ENCODE measurements around the gene PCLO.
"Not testable (repeated sequence)": the region's sequence is repeated elsewhere in the genome, so short reads cannot be mapped to it uniquely, and the experiment has no call there.

The PCLO gene

DNA sequence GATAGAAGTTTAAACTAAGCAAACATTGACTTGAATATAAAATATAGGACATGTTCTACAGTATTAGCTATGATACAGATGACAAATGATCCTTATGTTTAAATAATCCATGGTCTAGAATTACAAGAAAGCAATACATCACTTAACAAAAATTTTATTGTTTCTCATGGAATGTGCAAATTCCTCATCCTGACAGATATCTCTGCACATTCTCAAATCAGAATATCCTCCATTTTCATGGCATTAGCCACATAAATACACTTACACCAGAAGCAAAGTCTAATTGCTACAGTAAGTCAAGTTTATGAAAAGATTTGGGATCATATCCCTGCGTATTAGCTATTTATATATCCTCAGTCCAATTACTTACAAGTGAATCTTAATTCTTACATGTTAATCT is 57.6 kb downstream of the PCLO start:
- no peak for DNase-seq (ENCODE audit: low read depth)
- no peak overlapping the region for H3K4me3 ChIP-seq (ENCODE audit: control insufficient read depth, low read depth, low read length)
- TF ChIP-seq, protein P1, sequence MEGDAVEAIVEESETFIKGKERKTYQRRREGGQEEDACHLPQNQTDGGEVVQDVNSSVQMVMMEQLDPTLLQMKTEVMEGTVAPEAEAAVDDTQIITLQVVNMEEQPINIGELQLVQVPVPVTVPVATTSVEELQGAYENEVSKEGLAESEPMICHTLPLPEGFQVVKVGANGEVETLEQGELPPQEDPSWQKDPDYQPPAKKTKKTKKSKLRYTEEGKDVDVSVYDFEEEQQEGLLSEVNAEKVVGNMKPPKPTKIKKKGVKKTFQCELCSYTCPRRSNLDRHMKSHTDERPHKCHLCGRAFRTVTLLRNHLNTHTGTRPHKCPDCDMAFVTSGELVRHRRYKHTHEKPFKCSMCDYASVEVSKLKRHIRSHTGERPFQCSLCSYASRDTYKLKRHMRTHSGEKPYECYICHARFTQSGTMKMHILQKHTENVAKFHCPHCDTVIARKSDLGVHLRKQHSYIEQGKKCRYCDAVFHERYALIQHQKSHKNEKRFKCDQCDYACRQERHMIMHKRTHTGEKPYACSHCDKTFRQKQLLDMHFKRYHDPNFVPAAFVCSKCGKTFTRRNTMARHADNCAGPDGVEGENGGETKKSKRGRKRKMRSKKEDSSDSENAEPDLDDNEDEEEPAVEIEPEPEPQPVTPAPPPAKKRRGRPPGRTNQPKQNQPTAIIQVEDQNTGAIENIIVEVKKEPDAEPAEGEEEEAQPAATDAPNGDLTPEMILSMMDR (IDR thresholded peaks at IDR 0.05; ENCODE audit: control insufficient read depth, insufficient read depth, low read depth, low read length, missing control alignments), result no peak

DNA sequence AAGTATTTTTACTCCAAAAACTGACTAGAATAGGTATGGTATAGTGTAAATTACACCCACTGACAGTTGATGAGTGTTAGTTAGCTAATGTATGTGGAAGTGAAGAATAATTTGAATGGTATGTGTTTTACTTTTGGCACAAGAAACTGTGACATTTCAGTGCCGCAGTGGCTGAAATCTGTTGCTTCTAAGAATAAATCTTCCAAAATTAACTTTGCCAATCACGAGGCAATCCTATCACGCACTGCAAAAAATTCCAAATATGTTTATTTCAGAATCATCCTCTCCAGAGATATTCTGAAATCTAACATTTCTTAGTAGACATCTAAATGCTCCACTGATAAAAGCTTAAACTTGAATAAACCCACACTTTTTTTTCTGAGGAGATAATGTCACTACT is 61.2 kb downstream of the PCLO start:
- TF ChIP-seq, protein P1 (IDR thresholded peaks at IDR 0.05; ENCODE audit: control insufficient read depth, insufficient read depth, low read depth, low read length, missing control alignments), result no peak
- H3K4me3 ChIP-seq (ENCODE audit: control insufficient read depth, low read depth, low read length), result no peak overlapping the region
- no peak for DNase-seq (ENCODE audit: low read depth)

DNA sequence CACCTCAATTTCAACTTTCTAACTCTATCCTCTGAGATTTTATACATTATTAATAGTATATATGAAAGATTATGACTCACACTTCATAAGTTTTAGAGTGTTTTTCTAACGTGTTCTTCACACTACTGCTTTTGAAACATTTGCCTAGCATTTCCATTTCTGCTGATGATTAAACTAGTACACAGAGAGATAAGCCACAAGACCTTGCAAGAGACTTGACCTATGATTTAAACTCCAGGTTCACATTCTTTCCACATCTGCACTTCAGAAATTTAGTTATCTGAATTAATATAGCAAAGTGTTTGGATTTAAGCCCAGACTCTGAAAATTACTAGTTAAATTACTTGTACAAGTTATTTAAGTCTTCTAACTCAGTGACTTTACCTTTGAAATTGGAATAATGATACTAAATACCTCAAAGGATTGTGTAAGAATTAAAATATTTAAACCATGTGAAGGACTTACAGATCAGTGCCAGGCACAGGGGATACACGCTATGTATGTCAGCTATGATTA is 66.6 kb downstream of the PCLO start:
- no peak overlapping the region for H3K4me3 ChIP-seq (ENCODE audit: control insufficient read depth, low read depth, low read length)
- DNase-seq (ENCODE audit: low read depth), result no peak
- TF ChIP-seq, protein P1 (IDR thresholded peaks at IDR 0.05; ENCODE audit: control insufficient read depth, insufficient read depth, low read depth, low read length, missing control alignments), result no peak

DNA sequence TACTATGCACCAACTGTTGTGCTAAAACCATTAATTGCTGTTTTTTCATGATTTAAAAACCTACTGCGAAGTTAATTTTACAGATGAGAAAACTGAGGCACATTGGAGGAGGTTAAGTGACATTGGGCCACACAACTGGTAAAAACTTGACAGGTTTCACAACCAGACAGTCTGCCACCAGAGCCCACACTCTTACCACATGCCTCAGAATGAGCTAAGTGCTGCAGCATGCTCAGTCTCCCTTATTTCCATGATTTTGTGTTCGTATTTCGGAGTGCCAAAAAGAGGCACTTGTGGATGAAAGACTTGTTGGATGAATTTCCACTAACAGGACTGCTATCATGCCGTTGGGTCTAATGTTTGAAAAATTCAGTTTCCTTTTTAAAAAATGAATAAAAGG is 77.4 kb downstream of the PCLO start:
- no peak overlapping the region for H3K4me3 ChIP-seq (ENCODE audit: control insufficient read depth, low read depth, low read length)
- no peak for DNase-seq (ENCODE audit: low read depth)
- TF ChIP-seq, protein P1 (IDR thresholded peaks at IDR 0.05; ENCODE audit: control insufficient read depth, insufficient read depth, low read depth, low read length, missing control alignments), result no peak

DNA sequence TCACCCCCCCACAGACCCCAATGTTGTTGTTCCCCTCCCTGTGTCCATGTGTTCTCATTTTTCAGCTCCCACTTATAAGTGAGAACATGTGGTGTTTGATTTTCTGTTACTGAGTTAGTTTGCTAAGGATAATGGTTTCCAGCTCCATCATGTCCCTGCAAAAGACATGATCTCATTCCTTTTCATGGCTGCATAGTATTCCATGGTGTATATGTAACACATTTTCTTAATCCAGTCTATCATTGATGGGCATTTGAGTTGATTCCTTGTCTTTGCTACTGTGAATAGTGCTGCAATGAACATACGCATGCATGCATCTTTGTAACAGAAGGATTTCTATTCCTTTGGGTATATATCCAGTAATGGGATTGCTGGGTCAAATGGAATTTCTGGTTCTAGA is 82.8 kb downstream of the PCLO start:
- not testable (repeated sequence) for DNase-seq (ENCODE audit: low read depth); H3K4me3 ChIP-seq (ENCODE audit: control insufficient read depth, low read depth, low read length)

DNA sequence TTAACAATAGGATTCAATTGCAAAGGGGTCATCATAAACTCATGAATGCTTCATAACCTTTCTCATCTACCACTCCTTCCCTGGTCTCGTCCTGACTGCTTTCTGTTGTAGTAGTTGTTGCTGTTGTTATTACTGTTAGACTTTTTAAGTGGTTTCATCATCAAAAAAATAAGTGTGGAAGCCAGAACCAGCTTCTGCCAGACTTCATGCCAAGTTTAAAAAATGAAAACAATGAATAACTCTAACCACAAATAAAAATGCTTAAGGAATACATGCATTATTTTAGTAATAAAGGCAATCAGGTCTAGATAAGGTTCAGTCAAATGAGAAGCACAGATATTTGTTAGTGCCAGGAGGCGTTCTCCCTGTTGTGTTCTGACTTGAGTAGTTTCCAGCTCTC is 85.4 kb downstream of the PCLO start:
- TF ChIP-seq, protein P1 (IDR thresholded peaks at IDR 0.05; ENCODE audit: control insufficient read depth, insufficient read depth, low read depth, low read length, missing control alignments), result no peak
- no peak overlapping the region for H3K4me3 ChIP-seq (ENCODE audit: control insufficient read depth, low read depth, low read length)
- no peak for DNase-seq (ENCODE audit: low read depth)

DNA sequence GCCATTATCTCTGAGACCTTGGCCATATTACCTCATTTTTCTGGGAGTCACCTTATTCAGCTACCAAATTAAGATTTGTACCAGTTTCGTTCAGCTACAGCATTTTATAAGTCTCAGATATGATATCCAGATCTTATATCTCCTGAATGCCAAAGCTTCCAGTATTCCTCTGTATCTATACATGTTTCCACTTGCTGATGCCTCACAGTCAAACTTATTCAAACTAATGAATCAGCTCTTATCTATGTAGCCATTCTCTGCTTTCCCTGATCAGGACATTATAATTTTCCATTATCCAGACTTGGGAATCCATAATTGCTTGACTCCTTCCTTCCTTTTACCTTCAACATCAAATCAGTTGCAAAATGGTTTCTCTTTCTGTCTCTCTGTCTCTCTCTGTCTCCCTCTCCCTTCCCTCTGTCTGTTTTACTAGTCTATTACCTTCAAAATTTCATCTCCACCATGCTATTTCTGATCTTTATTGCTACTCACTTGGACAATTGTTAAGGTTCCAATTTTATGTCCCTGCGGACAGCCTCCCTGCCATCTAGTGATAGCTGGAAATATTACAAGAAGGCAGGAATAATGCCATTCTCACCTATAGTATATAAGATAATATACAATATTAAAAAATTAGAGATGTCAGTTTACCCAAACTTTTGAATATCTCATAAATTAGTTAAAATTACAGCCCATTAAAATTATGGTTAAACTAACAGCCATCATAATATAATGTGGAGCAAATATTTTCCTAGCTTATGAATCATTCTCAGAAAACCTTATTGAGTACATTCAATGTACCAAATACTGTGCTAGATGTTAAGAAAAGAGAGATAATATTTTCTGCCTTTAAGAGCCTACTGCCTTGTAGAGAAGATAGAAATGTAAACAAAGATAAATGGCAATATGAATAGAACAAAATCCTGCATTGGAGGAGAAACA is 89.8 kb downstream of the PCLO start:
- DNase-seq (ENCODE audit: low read depth), result no peak
- TF ChIP-seq, protein P1 (IDR thresholded peaks at IDR 0.05; ENCODE audit: control insufficient read depth, insufficient read depth, low read depth, low read length, missing control alignments), result no peak
- H3K4me3 ChIP-seq (ENCODE audit: control insufficient read depth, low read depth, low read length), result no peak overlapping the region

Data from AG09309 (cell line).